Breast epithelium (tissue), 3 donors: ENCODE data around the gene LOXL3.

ENCODE experiments used
- POLR2A ChIP-seq: fragments of 450-650 bp; IDR thresholded peaks from one replicate; pipeline ENCODE4 v1.6.1; 2016; ENCODE audit warnings: antibody characterized with exemption, mild to moderate bottlenecking, moderate library complexity
- TF ChIP-seq, protein P1 (sequence below), 3 donors: fragments of 450-650 bp; IDR thresholded peaks; one replicate each; pipeline ENCODE4 v1.5.1; 2016 to 2017; ENCODE audit warnings: antibody characterized with exemption in 3 of 3, mild to moderate bottlenecking in 3 of 3, moderate library complexity in 3 of 3

GRCh38 chr2:74540291-74540690 lies 13.5 kb downstream of the LOXL3 start:
- TF ChIP-seq, protein P1, sequence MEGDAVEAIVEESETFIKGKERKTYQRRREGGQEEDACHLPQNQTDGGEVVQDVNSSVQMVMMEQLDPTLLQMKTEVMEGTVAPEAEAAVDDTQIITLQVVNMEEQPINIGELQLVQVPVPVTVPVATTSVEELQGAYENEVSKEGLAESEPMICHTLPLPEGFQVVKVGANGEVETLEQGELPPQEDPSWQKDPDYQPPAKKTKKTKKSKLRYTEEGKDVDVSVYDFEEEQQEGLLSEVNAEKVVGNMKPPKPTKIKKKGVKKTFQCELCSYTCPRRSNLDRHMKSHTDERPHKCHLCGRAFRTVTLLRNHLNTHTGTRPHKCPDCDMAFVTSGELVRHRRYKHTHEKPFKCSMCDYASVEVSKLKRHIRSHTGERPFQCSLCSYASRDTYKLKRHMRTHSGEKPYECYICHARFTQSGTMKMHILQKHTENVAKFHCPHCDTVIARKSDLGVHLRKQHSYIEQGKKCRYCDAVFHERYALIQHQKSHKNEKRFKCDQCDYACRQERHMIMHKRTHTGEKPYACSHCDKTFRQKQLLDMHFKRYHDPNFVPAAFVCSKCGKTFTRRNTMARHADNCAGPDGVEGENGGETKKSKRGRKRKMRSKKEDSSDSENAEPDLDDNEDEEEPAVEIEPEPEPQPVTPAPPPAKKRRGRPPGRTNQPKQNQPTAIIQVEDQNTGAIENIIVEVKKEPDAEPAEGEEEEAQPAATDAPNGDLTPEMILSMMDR (IDR thresholded peaks at IDR 0.05), result no peak
- no peak for TF ChIP-seq POLR2A
